Amygdala (tissue), 56 donors: ENCODE data around the gene CAPG.
"Not testable (repeated sequence)": the region's sequence is repeated elsewhere in the genome, so short reads cannot be mapped to it uniquely, and the experiment has no call there.

Source experiments
- DNase-seq, 56 donors: peaks; one replicate each; lab custom pipeline; 2025; lab: John Stamatoyannopoulos, UW

The CAPG gene

DNA sequence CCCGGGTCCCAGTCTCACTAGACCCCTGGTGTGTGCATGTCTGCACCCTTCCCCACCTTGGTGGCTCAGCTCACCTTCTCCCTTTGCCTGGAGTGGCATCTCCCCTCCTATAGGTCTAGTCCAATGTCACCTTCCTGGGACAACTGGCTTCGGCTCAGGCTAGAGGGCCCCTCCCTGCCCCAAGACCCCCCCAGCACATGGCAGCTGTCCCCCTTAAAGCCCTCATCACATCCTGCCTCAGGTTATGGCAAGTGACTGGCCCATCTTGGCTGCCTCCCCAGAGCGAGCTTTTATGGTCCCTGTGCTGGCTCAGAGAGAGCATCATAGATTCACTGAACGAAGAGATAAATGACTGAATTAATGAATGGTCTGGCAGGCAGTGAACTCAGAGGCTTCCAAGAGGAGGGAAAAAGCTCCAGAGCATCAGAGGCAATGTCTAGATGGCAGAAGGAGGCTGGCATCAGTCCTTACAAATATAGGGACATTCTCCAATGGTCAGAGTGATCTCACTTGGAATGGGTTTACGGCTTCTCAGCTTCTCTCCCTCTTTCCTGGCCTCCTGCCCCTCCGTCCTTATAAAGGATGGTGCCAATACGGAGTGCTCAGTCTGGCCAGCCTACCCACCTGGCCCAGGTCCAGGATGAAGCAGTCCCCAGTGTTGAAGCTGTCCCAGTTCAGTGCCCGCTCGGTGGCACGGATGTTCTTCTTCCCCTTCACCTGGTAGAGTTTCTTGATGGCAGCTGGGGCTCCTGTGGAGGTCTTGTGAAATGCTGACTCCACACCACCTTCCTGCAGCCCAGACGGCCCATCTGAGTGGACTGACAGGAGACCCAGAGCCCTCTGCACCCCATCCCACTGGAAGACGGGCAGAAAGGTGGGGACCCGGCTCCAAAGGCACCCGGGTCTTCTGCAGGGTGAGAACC lies 9.4 kb downstream of the CAPG start:
- peak in 3 of 56 donors; percentile 16 to 48 (median 45) for DNase-seq

- DNase-seq, result no peak
These were observed 10.1 kb downstream of the CAPG start for GRCh38 chr2:85400023-85400422.

GRCh38 chr2:85399183-85399455 lies 11.0 kb downstream of the CAPG start:
- DNase-seq, result no peak

GRCh38 chr2:85398426-85399182 lies 11.6 kb downstream of the CAPG start:
- DNase-seq, result no peak

GRCh38 chr2:85397925-85398331 lies 12.2 kb downstream of the CAPG start:
- no peak for DNase-seq

DNA sequence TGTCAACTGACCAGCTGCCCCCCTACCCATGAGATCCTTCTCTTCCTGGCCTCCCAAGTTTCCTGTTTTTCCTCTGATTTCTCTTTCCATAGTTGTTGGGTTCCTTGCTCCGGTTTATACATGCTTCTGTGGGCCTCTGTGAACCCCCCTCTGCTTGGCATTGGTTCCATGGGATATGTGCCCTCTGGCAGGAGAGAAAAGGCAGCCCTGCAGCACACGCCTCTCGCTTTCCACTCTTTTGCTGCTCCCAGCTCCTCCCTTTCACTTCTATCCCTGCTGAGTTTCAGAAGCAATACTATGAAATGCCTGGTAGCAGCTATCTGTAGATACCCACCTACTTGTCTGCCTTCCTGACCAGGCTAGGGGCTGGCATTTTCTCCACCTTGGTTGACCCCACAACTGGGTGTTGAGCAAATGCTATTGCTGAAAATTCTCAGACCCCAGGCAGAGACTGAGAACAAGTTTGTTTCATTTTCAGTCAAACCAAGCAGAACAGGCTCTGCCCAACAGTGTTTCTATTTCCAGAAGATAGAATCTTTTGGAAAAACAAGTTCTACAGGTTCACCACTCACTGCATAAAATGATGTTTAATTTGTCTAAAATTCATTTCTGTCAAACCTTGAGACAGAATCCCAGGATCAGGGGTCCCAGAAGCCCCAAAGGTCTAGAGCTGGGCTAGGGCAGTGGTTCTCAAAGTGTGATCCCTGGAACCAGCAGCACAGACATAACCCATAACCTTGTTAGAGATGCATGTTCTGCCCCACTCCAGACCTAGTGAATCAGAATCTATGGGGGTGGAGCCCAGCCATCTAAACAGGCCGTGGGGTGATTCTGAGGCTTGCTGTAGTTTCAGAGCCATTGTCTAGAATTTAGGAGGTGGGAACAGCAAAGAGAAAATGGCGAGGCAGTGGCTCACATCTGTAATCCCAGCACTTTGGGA lies 13.4 kb downstream of the CAPG start:
- no peak for DNase-seq

DNA sequence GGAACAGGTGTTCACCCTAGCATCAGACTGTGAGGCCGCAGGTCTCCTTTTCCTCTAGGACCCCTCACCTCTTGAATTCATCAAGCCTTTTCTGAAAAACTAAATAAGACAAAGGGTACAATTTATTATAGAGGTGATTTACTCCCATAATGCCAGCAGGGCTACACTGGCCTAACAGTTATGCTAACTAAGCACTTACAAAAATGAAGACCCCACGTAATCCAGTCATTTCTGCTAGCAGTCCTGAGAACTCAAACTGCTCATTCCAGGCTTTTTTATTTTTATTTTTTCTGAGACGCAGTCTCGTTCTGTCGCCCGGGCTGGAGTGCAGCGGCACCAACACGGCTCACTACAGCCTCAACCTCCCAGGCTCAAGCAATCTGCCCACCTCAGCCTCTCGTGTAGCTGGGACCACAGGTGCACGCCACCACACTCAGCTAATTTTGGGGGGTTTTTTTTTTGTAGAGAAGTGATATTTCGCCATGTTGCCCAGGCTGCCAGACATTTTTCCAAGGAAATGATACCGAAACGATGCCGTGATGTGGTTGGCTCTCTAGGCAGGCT lies 14.2 kb downstream of the CAPG start:
- no peak for DNase-seq

DNA sequence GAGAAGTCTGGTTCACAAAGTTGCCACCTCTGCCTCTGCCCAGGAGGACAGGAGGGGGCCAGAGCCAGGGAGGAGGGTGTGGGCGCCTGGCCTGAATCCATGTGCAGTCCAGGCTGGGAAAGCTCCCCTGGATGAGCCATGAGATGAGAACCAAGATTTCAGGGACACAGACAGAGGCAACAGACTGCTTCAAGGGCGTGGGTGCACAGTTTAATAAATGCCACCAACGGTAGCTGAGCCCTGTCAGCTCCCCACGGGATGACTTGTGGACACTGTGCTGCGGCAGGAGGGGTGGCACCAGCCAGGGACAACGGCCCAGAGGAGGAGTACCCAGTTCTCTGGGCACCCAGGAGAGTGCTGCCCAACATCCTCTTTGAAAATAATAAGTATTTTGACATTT lies 15.2 kb downstream of the CAPG start:
- no peak for DNase-seq

GRCh38 chr2:85394261-85394681 lies 15.9 kb downstream of the CAPG start:
- peak in 40 of 56 donors; percentile 11 to 83 (median 61) for DNase-seq

DNA sequence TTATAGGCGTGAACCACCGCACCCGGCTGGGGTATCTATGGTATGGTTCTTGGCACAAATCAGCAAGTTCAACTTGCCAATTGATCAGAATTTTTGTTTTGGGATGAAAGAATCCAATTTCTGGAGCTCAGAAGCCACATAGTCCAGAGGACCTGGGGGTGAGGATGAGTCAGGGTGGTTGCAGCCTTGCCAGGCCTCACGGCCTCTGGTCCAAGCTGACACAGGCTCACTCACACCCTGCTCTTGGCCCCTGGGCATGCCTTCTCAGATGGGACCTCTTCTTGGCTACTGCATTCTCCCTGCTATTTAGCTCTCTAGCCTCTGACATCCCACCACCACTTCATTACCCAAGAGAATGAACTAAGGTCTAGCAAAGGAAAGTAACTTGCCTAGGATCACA lies 16.3 kb downstream of the CAPG start:
- no peak for DNase-seq

DNA sequence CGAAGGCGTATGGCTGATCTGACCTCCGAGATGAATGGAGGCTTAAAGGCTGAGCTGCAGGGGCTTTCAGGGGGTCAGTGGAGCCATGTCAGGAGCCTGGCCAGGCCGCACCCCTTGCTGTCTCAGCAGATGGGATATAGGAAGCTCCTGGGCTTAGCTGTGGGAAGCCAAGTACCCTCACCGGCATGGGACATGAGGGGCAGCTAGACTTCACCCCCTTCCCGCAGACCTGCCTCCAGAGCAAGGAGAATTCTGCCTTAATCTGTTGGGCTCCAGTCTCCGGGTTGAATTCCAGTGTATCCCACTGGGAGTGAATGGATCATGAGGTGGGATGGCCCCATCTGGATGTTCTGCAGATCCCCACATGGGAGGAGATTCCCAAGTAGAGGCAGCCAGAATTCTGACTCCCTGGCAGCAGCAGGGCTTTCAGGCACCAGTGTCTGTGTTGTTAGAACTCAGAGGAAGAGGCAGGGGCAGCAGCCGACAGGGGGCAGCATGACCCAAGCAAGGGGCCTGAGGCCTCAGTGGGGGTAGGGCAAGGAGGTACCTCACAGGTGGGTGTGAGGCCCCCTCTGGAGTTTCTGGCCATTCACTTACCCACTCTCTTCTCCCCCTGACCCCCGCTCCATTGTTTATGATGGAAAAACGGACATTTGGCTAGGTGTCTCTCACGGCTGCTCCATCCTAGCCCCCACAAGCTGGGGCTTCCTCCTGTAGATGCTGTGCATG lies 19.1 kb downstream of the CAPG start:
- DNase-seq, result peak in 26 of 56 donors; percentile 10 to 64 (median 26)

DNA sequence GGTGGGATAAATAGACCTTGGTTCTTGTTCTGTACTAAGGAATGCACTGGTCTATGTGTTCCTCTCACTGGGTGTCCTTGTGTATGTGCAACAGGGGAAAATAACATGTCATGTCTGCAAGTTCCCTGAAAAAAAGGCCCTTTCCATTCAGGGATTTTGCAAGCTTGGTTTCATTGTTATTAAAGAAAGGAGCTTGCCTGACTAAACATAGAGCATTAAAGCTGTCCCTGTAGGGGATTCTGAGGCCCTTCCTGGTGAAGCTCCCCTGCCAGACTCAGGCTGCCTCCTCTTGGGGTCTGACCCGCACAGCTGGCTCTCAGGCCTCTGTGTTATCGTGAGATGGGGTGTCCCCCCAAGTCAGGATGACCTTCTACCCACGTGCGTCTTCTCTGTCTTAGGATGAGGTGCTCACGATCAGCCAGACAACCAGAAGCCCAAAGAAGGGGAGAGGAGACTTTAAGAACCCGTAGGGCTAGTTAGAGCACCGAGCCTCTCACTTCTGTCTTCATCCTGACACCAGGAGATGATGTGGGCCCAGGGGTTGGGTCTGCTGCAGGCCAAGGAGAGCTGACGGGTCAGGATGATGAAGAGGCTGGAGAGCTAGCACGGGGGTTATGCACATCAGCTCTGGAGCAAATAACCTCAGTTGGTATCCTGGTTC lies 21.2 kb downstream of the CAPG start:
- DNase-seq, result no peak

DNA sequence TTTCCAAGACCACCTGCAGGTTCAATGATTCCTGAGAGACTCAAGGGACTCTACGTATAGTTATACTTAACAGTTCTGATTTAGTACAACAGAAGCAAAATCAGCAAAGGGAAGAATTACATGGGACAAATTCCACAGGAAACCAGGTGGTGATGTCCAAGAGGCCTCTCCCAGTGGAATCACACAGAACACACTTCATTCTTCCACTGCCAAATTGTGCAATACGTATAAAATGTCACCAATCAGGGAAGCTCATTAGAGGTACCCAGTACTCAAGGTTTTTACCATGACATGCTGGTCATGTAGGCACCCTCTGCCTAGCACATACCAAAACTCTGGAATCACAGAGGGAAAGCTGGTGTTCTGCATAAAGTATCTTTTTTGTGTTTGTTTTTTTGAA lies 22.4 kb downstream of the CAPG start:
- DNase-seq, result no peak

DNA sequence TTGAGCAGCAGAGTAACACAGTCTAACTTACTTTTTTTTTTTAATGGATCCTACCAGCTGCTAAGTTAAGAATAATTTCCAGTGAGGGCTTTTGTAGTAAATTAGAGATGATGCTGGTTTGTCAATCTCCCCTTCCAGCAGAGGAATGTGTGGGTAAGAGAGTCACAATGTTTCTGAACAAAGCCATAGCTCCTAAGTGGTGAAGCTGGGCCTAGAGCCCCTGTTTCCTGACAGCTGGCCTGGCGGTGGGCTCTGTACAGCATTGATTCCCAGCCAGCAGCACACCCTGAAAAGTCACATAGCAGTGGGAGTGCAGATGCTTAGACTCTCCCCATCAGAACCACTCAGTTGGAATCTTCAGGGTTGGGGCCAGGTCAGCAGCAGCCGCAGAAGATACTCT lies 24.4 kb downstream of the CAPG start:
- DNase-seq, result no peak

DNA sequence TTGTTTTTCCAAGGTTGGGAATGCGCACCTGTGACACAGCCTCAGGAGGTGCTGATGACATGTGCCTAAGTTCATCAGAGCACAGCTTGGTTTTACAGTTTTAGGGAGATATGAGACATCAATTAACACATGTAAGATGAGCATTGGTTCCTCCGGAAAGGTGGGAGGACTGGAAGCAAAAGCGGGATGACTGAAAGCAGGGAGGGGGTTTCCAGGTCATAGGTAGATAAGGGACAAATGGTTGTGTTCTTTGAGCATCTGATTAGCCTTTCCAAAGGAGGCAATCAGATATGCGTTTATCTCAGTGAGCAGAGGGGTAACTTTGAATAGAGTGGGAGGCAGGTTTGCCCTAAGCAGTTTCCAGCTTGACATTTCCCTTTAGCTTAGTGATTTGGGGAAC lies 26.3 kb downstream of the CAPG start:
- no peak for DNase-seq

DNA sequence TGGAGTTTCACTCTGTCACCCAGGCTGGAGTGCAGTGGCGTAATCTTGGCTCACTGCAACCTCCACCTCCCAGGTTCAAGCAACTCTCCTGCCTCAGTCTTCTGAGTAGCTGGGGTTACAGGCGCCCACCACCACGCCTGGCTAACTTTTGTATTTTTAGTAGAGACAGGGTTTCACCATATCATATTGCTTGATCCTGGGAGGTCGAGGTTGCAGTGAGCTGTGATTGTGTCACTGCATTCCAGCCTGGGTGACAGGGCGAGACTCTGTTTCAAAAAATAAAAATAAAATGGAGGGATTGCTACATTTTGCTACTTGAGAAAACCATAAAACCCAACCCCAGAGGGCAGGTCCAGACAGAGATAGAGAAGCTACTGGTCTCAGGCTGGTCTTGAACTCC lies 27.0 kb downstream of the CAPG start:
- not testable (repeated sequence) for DNase-seq

DNA sequence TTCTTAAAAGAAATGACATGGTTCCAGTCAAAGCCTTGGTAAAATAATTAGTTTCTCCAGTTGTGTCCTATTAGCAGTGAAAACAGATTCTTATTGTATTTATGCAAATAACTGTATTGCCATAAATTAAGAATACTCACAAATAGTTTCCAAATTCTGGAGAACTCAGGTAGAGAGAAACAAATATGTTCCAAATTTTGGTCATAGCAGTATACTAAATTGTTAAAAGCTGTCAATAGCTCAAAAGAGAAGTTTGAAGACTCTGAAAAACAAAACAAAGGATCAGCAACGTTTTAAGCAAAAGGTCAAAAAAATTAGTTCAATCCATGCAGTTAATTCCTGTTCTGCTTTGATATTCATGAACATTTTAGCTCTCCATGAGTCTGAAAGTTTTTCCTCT lies 30.1 kb downstream of the CAPG start:
- DNase-seq, result no peak

DNA sequence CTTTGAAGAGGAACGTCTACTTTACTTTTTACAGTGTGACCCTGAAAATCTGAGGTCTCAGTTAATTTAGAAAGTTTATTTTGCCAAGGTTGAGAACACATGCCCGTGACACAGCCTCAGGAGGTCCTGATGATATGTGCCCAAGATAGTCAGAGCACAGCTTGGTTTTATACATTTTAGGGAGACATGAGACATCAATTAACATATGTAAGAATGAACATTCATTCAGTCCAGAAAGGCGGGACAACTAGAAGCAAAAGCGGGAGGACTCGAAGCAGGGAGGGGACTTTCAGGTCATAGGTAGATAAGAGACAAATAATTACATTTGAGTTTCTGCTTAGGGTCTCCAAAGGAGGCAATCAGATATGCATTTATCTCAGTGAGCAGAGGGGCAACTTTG lies 31.9 kb downstream of the CAPG start:
- no peak for DNase-seq

GRCh38 chr2:85377083-85377482 lies 33.1 kb downstream of the CAPG start:
- DNase-seq, result no peak
